Heart left ventricle (tissue), 16 donors: ENCODE measurements around the gene CMIP. TPM values are rescaled to one million over a fixed set of nuclear protein-coding genes. Genes with fewer than 3 reads are reported as not detected.

Source experiments
- ATAC-seq, 4 donors: fragments of 200-7000 bp; cut with Tn5 transposase; one replicate each; pipeline ENCODE4 v1.9.1; 2020 to 2022; ENCODE audit warnings: moderate library complexity in 4 of 4, mild to moderate bottlenecking in 3 of 4, moderate number of reproducible peaks in 1 of 4
- DNase-seq, 5 donors: peaks; one replicate each; pipeline ENCODE4 v3.0.0-alpha.2; 2020
- H3K27ac ChIP-seq, 12 donors: fragments of 200-600 bp; sonication (generic) in 4 of 12; one replicate each; pipeline versions ENCODE4 v1.5.0 to v1.8.0; 2016 to 2022; ENCODE audit warnings: mild to moderate bottlenecking in 2 of 12
- H3K27me3 ChIP-seq, 9 donors: fragments of 200-600 bp; sonication (generic) in 2 of 9; one replicate each; pipeline versions ENCODE4 v1.5.1 to v1.8.0; 2016 to 2022; ENCODE audit warnings: mild to moderate bottlenecking in 3 of 9
- H3K36me3 ChIP-seq, 9 donors: fragments of 200-600 bp; sonication (generic) in 2 of 9; one replicate each; pipeline versions ENCODE4 v1.5.0 to v1.8.0; 2018 to 2022; ENCODE audit warnings: mild to moderate bottlenecking in 2 of 9
- H3K4me1 ChIP-seq, 12 donors: fragments of 200-600 bp; sonication (generic) in 4 of 12; one replicate each; pipeline versions ENCODE4 v1.5.0 to v1.8.0; 2016 to 2022; ENCODE audit warnings: mild to moderate bottlenecking in 3 of 12
- H3K4me3 ChIP-seq, 12 donors: fragments of 200-600 bp; sonication (generic) in 4 of 12; one replicate each; pipeline versions ENCODE4 v1.5.0 to v1.8.0; 2017 to 2022; ENCODE audit warnings: mild to moderate bottlenecking in 9 of 12, moderate library complexity in 4 of 12
- H3K9me3 ChIP-seq, 12 donors: fragments of 200-600 bp; sonication (generic) in 4 of 12; one replicate each; pipeline versions ENCODE4 v1.5.0 to v1.8.0; 2016 to 2022; ENCODE audit warnings: mild to moderate bottlenecking in 1 of 12
- CTCF ChIP-seq, 12 donors: fragments of 200-600 bp; sonication (generic) in 4 of 12; IDR thresholded peaks; one replicate each; pipeline versions ENCODE4 v1.5.0 to v1.8.0; 2018 to 2022; ENCODE audit warnings: antibody characterized with exemption in 12 of 12, mild to moderate bottlenecking in 5 of 12
- POLR2A ChIP-seq, 2 donors: fragments of 450-650 bp; IDR thresholded peaks; one replicate each; pipeline ENCODE4 v1.6.1; 2017; ENCODE audit warnings: antibody characterized with exemption in 2 of 2, mild to moderate bottlenecking in 2 of 2, moderate library complexity in 2 of 2
- WGBS, 4 donors: extraction: QIAGEN DNeasy Blood & Tissue Kit in 2 of 4; methylation state at CpG; one replicate each; pipeline versions ENCODE4 v1.1.5 to v1.1.7; 2013 to 2018; 5-methylcytosine and 5-hydroxymethylcytosine counted together
- intact Hi-C, 10 donors: fragments of 100-400 bp; cut with DNase I; formaldehyde crosslinking; loops; one replicate each; pipeline versions ENCODE4 v1.11.1 to v1.14.2; 2022
- polyA plus RNA-seq, 2 donors: library from polyadenylated mRNA; stranded (reverse); fragments of 200-250 nt; gene quantifications; one replicate each; pipeline ENCODE4 v1.2.3, GENCODE V29; 2013
- total RNA-seq, 9 donors: library from RNA; depleted of rRNA in 2 of 9; stranded (reverse); fragments of >200 nt in 2 of 9; fragmentation: NEBNext Ultra II Directional in 3 of 9; extraction: Animal tissue kit (Norgen Biotek cat#: 25700) in 3 of 9; gene quantifications; one replicate each; pipeline versions ENCODE4 v1.1.0 to v1.2.4, GENCODE V29; 2016 to 2023
- donor health status: ischemic (EF 13 %, LVEDD 7.1; RV severe dilation, severe dysfunction).
- donor health status: healthy with polysubstance abuse.
- donor health status: DM: no; HTN: yes; CAD: no.
- donor health status: DM: no; HTN: no; CAD: no.
- donor health status: ischemic (EF 25% LVEDD 6.9; RV normal size, moderate dysfunction).
- donor health status: ischemic (EF 25% LVEDD 5.7; RV mildly dilated, moderate dysfunction).
- donor health status: healthy.
- donor health status: DM: yes; HTN: yes; CAD: no.
- donor health status: ischemic (EF 35%, LVEDD 5.7; RV mildly dilated, moderate dysfunction).
- donor health status: nonischemic (EF 11% LVEDD 7.7; RV severe dilation, severe dysfunction).
- donor health status: DM: yes; HTN: yes; CAD: no.
- donor health status: PGD.
- donor health status: ischemic (EF 29% LVEDD 5.4; RV normal size, mild dysfunction).
- donor health status: nonischemic (EF 23%, LVEDD 6.1; RV moderate dilation, normal function).

CMIP gene
- total and polyA plus RNA-seq, 11 donors, result 4.1 to 48.8 (median 10.6) TPM

- intact Hi-C loops, result no loop called here
- no peak for TF ChIP-seq POLR2A (IDR thresholded peaks at IDR 0.05)
- no peak for TF ChIP-seq CTCF (IDR thresholded peaks at IDR 0.05)
- ATAC-seq, result peak in 2 of 4 donors; percentile 11 to 78
Measured at GRCh38 chr16:81581107-81581506, 136.5 kb downstream of the CMIP start.

GRCh38 chr16:81582655-81583441 is 138.2 kb downstream of the CMIP start:
- no peak overlapping the region for H3K4me3 ChIP-seq
- DNase-seq, result peak in 1 of 5 donors; percentile 13
- TF ChIP-seq CTCF (IDR thresholded peaks at IDR 0.05), result peak in 6 of 12 donors; percentile 7 to 36 (median 24)
- TF ChIP-seq POLR2A (IDR thresholded peaks at IDR 0.05), result no peak
- intact Hi-C loops, result no loop called here
- peaks cover 0 to 4% (median 0%) of the 10 kb centered on the region in 9 donors for H3K36me3 ChIP-seq
- H3K27ac ChIP-seq, result no peak overlapping the region
- WGBS, 4 donors, result 78 to 86% (median 83%) methylated on average over 15 to 21 of the region's 21 CpGs
- no peaks in the 10 kb centered on the region for H3K27me3 ChIP-seq
- H3K9me3 ChIP-seq, result no peaks in the 10 kb centered on the region
- ATAC-seq, result peak in 3 of 4 donors; percentile 38 to 54 (median 52)
- peaks cover 0 to 15% (median 1%) of the 10 kb centered on the region in 12 donors for H3K4me1 ChIP-seq

More at GRCh38 chr16:81581107-81581506, 136.5 kb downstream of the CMIP start:
- DNase-seq, result peak in 1 of 5 donors; percentile 10
- WGBS, 4 donors, result 78 to 93% (median 92%) methylated on average over 12 of the region's 12 CpGs
- Histone ChIP-seq H3K27me3 (no peaks in the 10 kb centered on the region), H3K4me1 (peaks cover 0 to 15% (median 1%) of the 10 kb centered on the region in 12 donors), H3K27ac (no peak overlapping the region), H3K4me3 (no peak overlapping the region), H3K9me3 (no peaks in the 10 kb centered on the region), H3K36me3 (peaks cover 0 to 4% (median 0%) of the 10 kb centered on the region in 9 donors)

GRCh38 chr16:81583893-81584631 is 139.5 kb downstream of the CMIP start:
- TF ChIP-seq POLR2A (IDR thresholded peaks at IDR 0.05) (no peak), CTCF (IDR thresholded peaks at IDR 0.05) (no peak)
- ATAC-seq (no peak), DNase-seq (peak in 1 of 5 donors; percentile 14)
- Histone ChIP-seq H3K4me1 (peaks cover 0 to 15% (median 1%) of the 10 kb centered on the region in 12 donors), H3K9me3 (no peaks in the 10 kb centered on the region), H3K27ac (peak overlapping the region in 2 of 12 donors; percentile 17 to 39), H3K36me3 (peaks cover 0 to 6% (median 0%) of the 10 kb centered on the region in 9 donors), H3K27me3 (no peaks in the 10 kb centered on the region), H3K4me3 (no peak overlapping the region)
- intact Hi-C loops, result no loop called here
- 88 to 93% (median 89%) methylated on average over 14 of the region's 14 CpGs for WGBS, 4 donors

GRCh38 chr16:81585785-81586184 is 141.2 kb downstream of the CMIP start:
- Histone ChIP-seq H3K27me3 (no peaks in the 10 kb centered on the region), H3K4me3 (no peak overlapping the region), H3K4me1 (peaks cover 0 to 15% (median 1%) of the 10 kb centered on the region in 12 donors), H3K36me3 (peaks cover 0 to 12% (median 0%) of the 10 kb centered on the region in 9 donors), H3K27ac (no peak overlapping the region), H3K9me3 (no peaks in the 10 kb centered on the region)
- DNase-seq, result peak in 2 of 5 donors; percentile 1 to 29
- no peak for ATAC-seq
- intact Hi-C loops, result no loop called here
- WGBS, 4 donors, result 86 to 98% (median 97%) methylated on average over 8 of the region's 8 CpGs
- TF ChIP-seq CTCF (IDR thresholded peaks at IDR 0.05) (peak in 2 of 12 donors; percentile 19 to 20), POLR2A (IDR thresholded peaks at IDR 0.05) (no peak)
